Prostate gland (tissue), 2 donors: Measurements from ENCODE around the gene RPUSD2. TPM values are rescaled to one million over a fixed set of nuclear protein-coding genes. Genes with fewer than 3 reads are reported as not detected.
A peak's percentile ranks its signal among the peaks of the same experiment; 100 is the strongest.

ENCODE experiments used
- DNase-seq: peaks from one replicate; pipeline ENCODE4 v3.0.0-alpha.2; 2019; ENCODE audit warnings: low spot score
- H3K27ac ChIP-seq, 2 donors: fragments of 200-600 bp; sonication (generic); 2 replicates each; pipeline ENCODE4 v1.5.1; 2017 to 2019
- H3K27me3 ChIP-seq: fragments of 200-600 bp; sonication (generic); replicated peaks from 2 replicates; pipeline ENCODE4 v1.5.1; 2019; ENCODE audit not compliant: insufficient read depth
- H3K36me3 ChIP-seq, 2 donors: fragments of 200-600 bp; sonication (generic); 1 replicate in 1 of 2; 2 replicates in 1 of 2; pipeline versions ENCODE4 v1.5.1 to v1.8.1; 2017 to 2019
- H3K4me1 ChIP-seq: fragments of 200-600 bp; sonication (generic); replicated peaks from 2 replicates; pipeline ENCODE4 v1.5.1; 2019
- H3K4me3 ChIP-seq, 2 donors: fragments of 200-600 bp; sonication (generic); 2 replicates each; pipeline ENCODE4 v1.5.1; 2017 to 2019
- H3K9me3 ChIP-seq: fragments of 200-600 bp; sonication (generic); 2 replicates; pipeline ENCODE4 v1.5.1; 2017
- POLR2A ChIP-seq: fragments of 450-650 bp; IDR thresholded peaks from one replicate; pipeline ENCODE4 v1.6.1; 2016; ENCODE audit warnings: antibody characterized with exemption, mild to moderate bottlenecking
- POLR2AphosphoS5 ChIP-seq: sonication (generic); formaldehyde crosslinking; IDR thresholded peaks from one replicate; pipeline ENCODE4 v1.6.1; 2017; ENCODE audit warnings: antibody characterized with exemption
- WGBS: methylation state at CpG from one replicate; pipeline ENCODE4 v1.1.5; 2018; 5-methylcytosine and 5-hydroxymethylcytosine counted together
- intact Hi-C: fragments of 100-400 bp; cut with DNase I; formaldehyde crosslinking; loops from one replicate; pipeline ENCODE4 v1.14.2; 2022
- total RNA-seq, 2 donors: library from RNA; depleted of rRNA; stranded (reverse); fragments of >200 nt; gene quantifications; one replicate each; pipeline ENCODE4 v1.1.0, GENCODE V29; 2016
- TF ChIP-seq, protein P1 (sequence below), 4 experiments: fragments of 200-600 bp in 2 of 4; fragments of 450-650 bp in 2 of 4; sonication (generic) in 2 of 4; IDR thresholded peaks; 1 replicate in 3 of 4; 2 replicates in 1 of 4; pipeline ENCODE4 v1.5.1; 2016 to 2019; ENCODE audit warnings: antibody characterized with exemption in 4 of 4, mild to moderate bottlenecking in 2 of 4, moderate library complexity in 2 of 4

RPUSD2 gene
- total RNA-seq, 2 donors from 2014 or later: 11.2 to 24.1 TPM

GRCh38 chr15:40591389-40591788 lies 22.3 kb downstream of the RPUSD2 start:
- no peak overlapping the region for H3K4me3 ChIP-seq
- intact Hi-C loops: loop anchor here (10.0 kb wide), 1 partner anchor 303 kb away; the partner anchor contains the start of gene VPS18
- 67% methylated on average over 8 of the region's 8 CpGs for WGBS
- H3K36me3 ChIP-seq: no peaks in the 10 kb centered on the region
- TF ChIP-seq, protein P1, sequence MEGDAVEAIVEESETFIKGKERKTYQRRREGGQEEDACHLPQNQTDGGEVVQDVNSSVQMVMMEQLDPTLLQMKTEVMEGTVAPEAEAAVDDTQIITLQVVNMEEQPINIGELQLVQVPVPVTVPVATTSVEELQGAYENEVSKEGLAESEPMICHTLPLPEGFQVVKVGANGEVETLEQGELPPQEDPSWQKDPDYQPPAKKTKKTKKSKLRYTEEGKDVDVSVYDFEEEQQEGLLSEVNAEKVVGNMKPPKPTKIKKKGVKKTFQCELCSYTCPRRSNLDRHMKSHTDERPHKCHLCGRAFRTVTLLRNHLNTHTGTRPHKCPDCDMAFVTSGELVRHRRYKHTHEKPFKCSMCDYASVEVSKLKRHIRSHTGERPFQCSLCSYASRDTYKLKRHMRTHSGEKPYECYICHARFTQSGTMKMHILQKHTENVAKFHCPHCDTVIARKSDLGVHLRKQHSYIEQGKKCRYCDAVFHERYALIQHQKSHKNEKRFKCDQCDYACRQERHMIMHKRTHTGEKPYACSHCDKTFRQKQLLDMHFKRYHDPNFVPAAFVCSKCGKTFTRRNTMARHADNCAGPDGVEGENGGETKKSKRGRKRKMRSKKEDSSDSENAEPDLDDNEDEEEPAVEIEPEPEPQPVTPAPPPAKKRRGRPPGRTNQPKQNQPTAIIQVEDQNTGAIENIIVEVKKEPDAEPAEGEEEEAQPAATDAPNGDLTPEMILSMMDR (IDR thresholded peaks at IDR 0.05): no peak
- no peak for TF ChIP-seq POLR2AphosphoS5
- no peak for TF ChIP-seq POLR2A
- H3K9me3 ChIP-seq: no peaks in the 10 kb centered on the region
- H3K27me3 ChIP-seq: no peaks in the 10 kb centered on the region
- H3K4me1 ChIP-seq: no peaks in the 10 kb centered on the region
- DNase-seq: no peak
- no peak overlapping the region for H3K27ac ChIP-seq

DNA sequence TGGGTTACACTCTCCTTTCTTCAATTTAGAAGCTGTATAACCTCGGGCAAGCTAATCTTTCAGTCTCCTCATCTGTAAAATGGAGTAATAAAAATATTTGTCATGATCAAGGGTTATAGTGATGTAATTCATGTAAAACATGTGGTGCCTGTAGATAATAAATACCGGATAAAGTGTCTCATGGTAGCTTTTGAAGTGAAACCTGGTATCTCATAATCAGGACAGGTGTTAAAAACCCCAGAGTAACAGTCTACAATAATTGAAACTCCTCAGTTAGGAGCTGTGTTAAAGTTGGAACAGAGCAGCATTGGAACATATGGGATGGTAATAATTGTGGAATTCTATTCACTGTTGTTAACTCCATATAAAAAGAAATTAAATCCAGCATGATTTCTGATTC lies 24.1 kb downstream of the RPUSD2 start:
- 60% methylated on average over 2 of the region's 2 CpGs for WGBS
- TF ChIP-seq POLR2A (no peak), POLR2AphosphoS5 (no peak)
- TF ChIP-seq, protein P1 (IDR thresholded peaks at IDR 0.05): no peak
- no peaks in the 10 kb centered on the region for H3K36me3 ChIP-seq
- H3K27ac ChIP-seq: peak overlapping the region in 1 of 2 donors; percentile 91
- no peaks in the 10 kb centered on the region for H3K27me3 ChIP-seq
- H3K4me1 ChIP-seq: no peaks in the 10 kb centered on the region
- no peak overlapping the region for H3K4me3 ChIP-seq
- DNase-seq: no peak
- intact Hi-C loops: loop anchor here (10.0 kb wide), 1 partner anchor 302 kb away; the partner anchor contains the start of gene VPS18
- no peaks in the 10 kb centered on the region for H3K9me3 ChIP-seq

DNA sequence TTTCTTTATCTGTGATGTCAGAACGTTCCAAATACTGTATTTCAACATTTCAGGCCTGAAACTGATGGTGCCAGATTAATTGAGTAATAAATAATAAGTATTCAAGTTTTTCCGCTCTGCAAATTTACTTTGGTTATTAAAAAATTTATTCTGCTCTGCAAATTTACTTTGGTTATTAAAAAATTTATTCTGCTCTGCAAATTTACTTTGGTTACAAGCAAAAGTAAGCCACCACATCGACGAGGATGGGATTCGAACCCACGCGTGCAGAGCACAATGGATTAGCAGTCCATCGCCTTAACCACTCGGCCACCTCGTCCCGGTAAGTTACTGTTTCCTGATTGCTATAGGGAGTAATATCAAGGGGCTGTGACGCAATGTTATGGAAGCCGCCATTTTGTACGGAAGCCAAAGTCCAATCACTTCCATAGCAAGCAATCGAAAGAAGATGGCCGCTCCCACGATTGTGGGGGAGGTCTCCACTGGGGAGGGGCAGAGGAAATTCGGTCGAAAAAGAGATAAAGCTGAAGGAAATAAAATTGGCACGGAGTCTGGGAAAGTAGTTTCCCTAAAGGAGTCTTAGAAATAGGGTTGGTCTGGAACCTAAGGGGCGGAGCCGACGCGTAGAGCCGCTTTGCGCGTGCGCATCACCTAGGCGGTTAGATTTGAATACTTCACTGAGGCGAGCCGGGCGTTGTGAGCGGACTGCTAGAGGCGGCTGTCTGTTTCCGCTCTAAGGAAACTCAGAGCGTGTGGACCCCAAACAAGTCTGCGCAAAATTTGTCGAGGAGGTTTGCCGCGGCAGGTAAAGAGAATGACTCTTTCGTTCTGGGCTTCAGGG lies 24.7 kb downstream of the RPUSD2 start, which contains the start of gene KNL1:
TSS of gene KNL1 (plus strand) at position 662 of the 841 bp plus-strand sequence. CDS start 8,683 bp downstream, outside the sequence.
- peak within 1 kb of the TSS; percentile 44 to 46 for H3K4me3 ChIP-seq
- no peaks in the 10 kb centered on the region for H3K4me1 ChIP-seq
- H3K27ac ChIP-seq: peak within 1 kb of the TSS; percentile 91 to 93
- intact Hi-C loops: loop anchor here (10.0 kb wide), 1 partner anchor 301 kb away; the partner anchor contains the start of gene VPS18
- peak; percentile 97 for TF ChIP-seq POLR2AphosphoS5
- TF ChIP-seq POLR2A: no peak
- TF ChIP-seq, protein P1 (IDR thresholded peaks at IDR 0.05): peak in 1 of 4 experiments; percentile 10
- DNase-seq: peak; percentile 94
- no peaks in the 10 kb centered on the region for H3K27me3 ChIP-seq
- WGBS: 4% methylated on average over 41 of the region's 41 CpGs
- H3K36me3 ChIP-seq: no peaks in the 10 kb centered on the region
- no peaks in the 10 kb centered on the region for H3K9me3 ChIP-seq

- 2% methylated on average over 30 of the region's 31 CpGs for WGBS
- Histone ChIP-seq H3K4me1 (no peaks in the 10 kb centered on the region), H3K9me3 (no peaks in the 10 kb centered on the region), H3K4me3 (peak overlapping the region; percentile 44 to 46), H3K36me3 (no peaks in the 10 kb centered on the region), H3K27me3 (no peaks in the 10 kb centered on the region), H3K27ac (peak overlapping the region; percentile 91 to 93)
- intact Hi-C loops: loop anchor here (10.0 kb wide), 1 partner anchor 300 kb away; the partner anchor contains the start of gene VPS18
- TF ChIP-seq POLR2A (no peak), POLR2AphosphoS5 (no peak)
- TF ChIP-seq, protein P1 (IDR thresholded peaks at IDR 0.05): no peak
- DNase-seq: peak; percentile 27
Observed at GRCh38 chr15:40594429-40594836, 25.3 kb downstream of the RPUSD2 start.
